Measurements from ENCODE around the gene CASP14. TPM values are rescaled to one million over a fixed set of nuclear protein-coding genes. Genes with fewer than 3 reads are reported as not detected.
"Not testable (repeated sequence)": the region's sequence is repeated elsewhere in the genome, so short reads cannot be mapped to it uniquely, and the experiment has no call there.

Gene CASP14
- total RNA-seq, 1 experiment from 2014 or later, result 0.02 TPM

DNA sequence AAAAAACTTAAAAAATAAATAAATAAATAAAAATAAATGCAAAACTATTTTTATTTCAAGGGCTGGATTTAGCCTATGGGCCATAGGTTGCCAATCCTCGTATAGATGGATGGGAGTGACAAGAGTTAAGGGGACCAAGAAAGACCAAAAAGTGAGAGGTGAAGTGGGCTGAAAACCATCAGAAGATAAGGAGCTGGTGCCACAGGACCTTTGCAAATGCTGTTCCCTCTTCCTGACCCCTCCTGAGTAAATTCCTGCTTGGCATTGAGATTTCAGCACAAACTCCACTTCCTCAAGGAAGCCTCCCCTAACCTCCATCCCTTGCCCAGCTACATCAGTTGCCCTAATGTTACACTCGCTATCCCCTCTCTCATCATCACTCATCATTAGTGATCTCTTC is 43.7 kb downstream of the CASP14 start:
- Histone ChIP-seq H3K27ac (no peak overlapping the region), H3K4me1 (peaks cover 4% of the 10 kb centered on the region; the same call in 1 of the 2 replicates), H3K4me3 (no peak overlapping the region), H3K9me3 (replicated peaks) (no peaks in the 10 kb centered on the region), H3K27me3 (peaks cover under 1% of the 10 kb centered on the region), H3K36me3 (no peaks in the 10 kb centered on the region)
- DNase-seq, result no peak

DNA sequence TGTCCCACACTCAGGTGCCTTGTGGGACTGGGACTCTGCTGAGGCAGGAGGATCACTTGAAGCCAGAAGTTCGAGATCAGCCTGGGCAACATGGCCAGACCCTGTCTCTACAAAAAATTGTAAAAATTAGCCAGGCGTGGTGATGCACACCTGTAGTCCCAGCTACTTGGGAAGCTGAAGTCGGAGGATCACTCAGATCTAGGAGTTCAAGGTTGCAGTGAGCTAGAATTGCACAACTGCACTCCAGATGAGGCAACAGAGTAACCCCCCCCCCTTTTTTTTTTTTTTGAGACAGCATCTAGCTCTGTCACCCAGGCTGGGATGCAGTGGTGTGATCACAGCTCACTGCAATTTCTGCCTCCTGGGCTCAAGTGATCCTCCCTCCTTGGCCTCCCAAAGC is 46.9 kb downstream of the CASP14 start:
- Histone ChIP-seq H3K27me3 (peaks cover 11% of the 10 kb centered on the region), H3K4me3 (no peak overlapping the region), H3K36me3 (no peaks in the 10 kb centered on the region), H3K27ac (no peak overlapping the region), H3K4me1 (peaks cover 4% of the 10 kb centered on the region; the same call in 1 of the 2 replicates), H3K9me3 (replicated peaks) (no peaks in the 10 kb centered on the region)
- no peak for DNase-seq

DNA sequence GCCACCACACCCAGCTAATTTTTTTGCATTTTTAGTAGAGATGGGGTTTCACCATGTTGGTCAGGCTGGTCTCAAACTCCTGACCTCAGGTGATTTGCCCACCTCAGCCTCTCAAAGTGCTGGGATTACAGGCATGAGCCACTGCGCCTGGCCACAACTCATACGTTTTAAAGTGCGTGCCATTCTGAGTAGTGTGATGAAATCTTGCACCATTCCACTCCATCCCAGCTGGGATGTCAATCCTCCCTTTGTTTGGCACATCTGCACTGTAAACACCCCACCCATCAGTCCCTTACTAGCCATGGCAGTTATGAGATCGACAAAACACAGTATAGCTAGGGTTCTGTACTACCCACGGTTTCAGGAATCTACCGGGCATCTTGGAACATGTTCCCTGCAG is 48.7 kb downstream of the CASP14 start:
- peaks cover 11% of the 10 kb centered on the region for H3K27me3 ChIP-seq
- H3K9me3 ChIP-seq (replicated peaks); H3K36me3 ChIP-seq; H3K4me3 ChIP-seq; H3K4me1 ChIP-seq; H3K27ac ChIP-seq; DNase-seq: not testable (repeated sequence)

DNA sequence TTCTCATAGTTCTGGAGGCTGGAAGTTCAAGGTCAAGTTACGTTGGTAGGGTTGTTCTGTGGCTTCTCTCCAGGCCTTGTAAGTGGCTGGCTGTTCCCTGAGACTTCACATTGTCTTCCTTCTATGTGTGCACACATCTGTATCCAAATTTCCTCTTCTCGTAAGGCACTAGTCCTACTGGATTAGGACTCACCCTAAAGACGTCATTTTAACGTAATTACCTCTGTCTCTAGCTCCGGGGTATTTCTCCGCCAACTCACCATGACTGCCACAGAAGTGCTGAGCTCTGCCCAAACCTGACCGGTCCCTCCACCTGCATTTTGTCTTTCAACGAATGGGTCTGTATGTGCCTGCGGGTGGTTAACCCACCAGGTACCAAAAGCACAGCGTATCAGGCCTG is 49.2 kb downstream of the CASP14 start:
- no peaks in the 10 kb centered on the region for H3K4me1 ChIP-seq
- no peaks in the 10 kb centered on the region for H3K36me3 ChIP-seq
- H3K27me3 ChIP-seq, result peaks cover 11% of the 10 kb centered on the region
- no peak overlapping the region for H3K4me3 ChIP-seq
- DNase-seq, result no peak
- H3K27ac ChIP-seq, result no peak overlapping the region
- peaks cover 3% of the 10 kb centered on the region; the same call in 1 of the 2 replicates for H3K9me3 ChIP-seq (replicated peaks)

GRCh38 chr19:15099017-15099582 is 49.8 kb downstream of the CASP14 start:
- Histone ChIP-seq H3K9me3 (replicated peaks) (peaks cover 4% of the 10 kb centered on the region), H3K27me3 (peaks cover 11% of the 10 kb centered on the region), H3K4me3 (no peak overlapping the region), H3K36me3 (no peaks in the 10 kb centered on the region), H3K4me1 (no peaks in the 10 kb centered on the region), H3K27ac (no peak overlapping the region)
- no peak for DNase-seq

- Histone ChIP-seq H3K27ac (no peak overlapping the region), H3K4me1 (no peaks in the 10 kb centered on the region), H3K9me3 (replicated peaks) (peaks cover 10% of the 10 kb centered on the region), H3K27me3 (peaks cover 11% of the 10 kb centered on the region; the same call in 1 of the 2 replicates), H3K36me3 (no peaks in the 10 kb centered on the region), H3K4me3 (no peak overlapping the region)
- peak; percentile 68 to 87 for DNase-seq
Observed at GRCh38 chr19:15101479-15102082, 52.3 kb downstream of the CASP14 start.

- peaks cover 10% of the 10 kb centered on the region for H3K9me3 ChIP-seq (replicated peaks)
- no peak overlapping the region for H3K27ac ChIP-seq
- no peaks in the 10 kb centered on the region for H3K4me1 ChIP-seq
- H3K36me3 ChIP-seq, result peaks cover 3% of the 10 kb centered on the region; the same call in 1 of the 2 replicates
- DNase-seq, result no peak
- H3K4me3 ChIP-seq, result no peak overlapping the region
- H3K27me3 ChIP-seq, result 0 out of 2 replicates have a peak, but pooled peaks cover 5% of the 10 kb centered on the region
Observed at GRCh38 chr19:15104003-15104402, 54.7 kb downstream of the CASP14 start.

- peaks cover 7% of the 10 kb centered on the region; the same call in 1 of the 2 replicates for H3K36me3 ChIP-seq
- 0 out of 2 replicates have a peak, but pooled peaks cover 5% of the 10 kb centered on the region for H3K27me3 ChIP-seq
- no peak overlapping the region for H3K27ac ChIP-seq
- peaks cover 10% of the 10 kb centered on the region for H3K9me3 ChIP-seq (replicated peaks)
- no peaks in the 10 kb centered on the region for H3K4me1 ChIP-seq
- no peak overlapping the region for H3K4me3 ChIP-seq
- DNase-seq, result no peak
Observed at GRCh38 chr19:15104411-15104810, 55.1 kb downstream of the CASP14 start.

- H3K4me3 ChIP-seq, result no peak overlapping the region
- H3K9me3 ChIP-seq (replicated peaks), result peaks cover 10% of the 10 kb centered on the region
- H3K27ac ChIP-seq, result no peak overlapping the region
- no peak for DNase-seq
- H3K4me1 ChIP-seq, result no peaks in the 10 kb centered on the region
- H3K36me3 ChIP-seq, result peaks cover 8% of the 10 kb centered on the region
- H3K27me3 ChIP-seq, result 0 out of 2 replicates have a peak, but pooled peaks cover under 1% of the 10 kb centered on the region
Observed at GRCh38 chr19:15105044-15105443, 55.8 kb downstream of the CASP14 start.

DNA sequence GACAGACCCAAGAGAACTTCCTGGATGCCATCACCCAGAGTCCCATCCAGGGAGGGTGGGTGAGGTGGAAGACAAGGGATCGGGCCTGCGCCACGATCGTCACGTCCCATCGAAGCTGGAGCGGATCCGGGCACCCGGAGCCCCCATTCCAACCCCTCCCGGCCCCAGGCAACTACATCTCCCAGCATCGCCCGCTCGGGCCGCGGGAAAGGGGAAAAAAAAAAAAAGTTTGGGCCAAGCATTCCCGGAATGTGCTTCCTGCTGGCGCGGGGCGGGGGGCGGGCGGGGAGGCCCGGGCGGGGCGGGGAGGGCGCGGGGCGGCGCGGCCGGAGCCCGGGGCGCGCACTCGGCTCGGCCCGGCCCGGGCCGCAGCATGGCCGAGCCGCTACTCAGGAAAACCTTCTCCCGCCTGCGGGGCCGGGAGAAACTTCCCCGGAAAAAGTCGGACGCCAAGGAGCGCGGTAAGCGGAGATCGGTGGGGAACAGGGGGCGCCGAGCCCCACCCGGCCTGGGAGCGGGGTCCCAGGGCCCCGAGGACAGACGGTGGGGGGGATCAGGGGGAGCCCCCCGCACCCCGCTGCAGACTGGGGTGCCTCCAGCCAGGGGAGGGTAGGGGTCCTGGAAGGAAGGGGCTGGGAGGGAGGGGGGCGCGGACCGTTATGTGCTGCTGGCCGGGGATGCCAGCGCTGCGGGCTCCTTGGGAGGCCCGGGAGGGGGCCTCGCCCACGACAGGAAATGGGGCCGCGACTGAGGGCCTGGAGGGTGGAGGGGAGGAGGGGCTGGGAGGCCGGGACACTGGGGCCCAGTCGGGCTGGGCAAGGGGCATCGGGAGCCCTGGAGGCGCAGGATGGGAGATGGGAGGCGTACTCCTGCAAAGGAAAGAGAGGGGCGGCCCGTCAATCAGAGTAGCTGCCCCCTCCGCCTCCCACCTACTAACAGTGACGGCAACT is 58.1 kb downstream of the CASP14 start, which contains the start of gene SYDE1:
TSS of gene SYDE1 (plus strand) at position 341 of the 950 bp plus-strand sequence. CDS start at position 374, 33 bp downstream.
- Histone ChIP-seq H3K4me1 (no peaks in the 10 kb centered on the region), H3K9me3 (replicated peaks) (peaks cover 7% of the 10 kb centered on the region; the same call in 1 of the 2 replicates), H3K27ac (peak within 1 kb of the TSS; percentile 87), H3K4me3 (peak within 1 kb of the TSS; percentile 98), H3K36me3 (peaks cover 30% of the 10 kb centered on the region), H3K27me3 (no peaks in the 10 kb centered on the region)
- DNase-seq, result peak; percentile 83 to 84

Other genes with a start within 250 kb of the CASP14 start
- not detected in 2 replicates for gene OR7A5, start 214.3 kb upstream of the CASP14 start, total RNA-seq (2014; rRNA removed; shearing (Covaris generic))
- gene OR7C1, start 214.3 kb upstream of the CASP14 start, total RNA-seq (2014; rRNA removed; shearing (Covaris generic)), result 0.02 TPM in 1 of 2 replicates, not detected in the other
- not detected in 2 replicates for gene OR7A10, start 200.6 kb upstream of the CASP14 start, total RNA-seq (2014; rRNA removed; shearing (Covaris generic))
- gene OR7A17, start 163.3 kb upstream of the CASP14 start, total RNA-seq (2014; rRNA removed; shearing (Covaris generic)), result not detected in 2 replicates
- gene OR7C2, start 108.0 kb upstream of the CASP14 start, total RNA-seq (2014; rRNA removed; shearing (Covaris generic)), result not detected in 2 replicates
- not detected in 2 replicates for gene SLC1A6, start 69.6 kb upstream of the CASP14 start, total RNA-seq (2014; rRNA removed; shearing (Covaris generic))
- not detected in 2 replicates for gene OR1I1, start 32.7 kb downstream of the CASP14 start, total RNA-seq (2014; rRNA removed; shearing (Covaris generic))
- gene SYDE1, start 57.9 kb downstream of the CASP14 start, total RNA-seq (2014; rRNA removed; shearing (Covaris generic)), result 37.7 and 38.3 TPM in 2 replicates
- gene NOTCH3, start 151.5 kb downstream of the CASP14 start, total RNA-seq (2014; rRNA removed; shearing (Covaris generic)), result 43.7 and 48.2 TPM in 2 replicates
- gene EPHX3, start 183.0 kb downstream of the CASP14 start, total RNA-seq (2014; rRNA removed; shearing (Covaris generic)), result 0.18 TPM in 1 of 2 replicates, not detected in the other

Data from SJCRH30 (cell line).